ENCODE data around the gene SPO11.

The SPO11 gene

DNA sequence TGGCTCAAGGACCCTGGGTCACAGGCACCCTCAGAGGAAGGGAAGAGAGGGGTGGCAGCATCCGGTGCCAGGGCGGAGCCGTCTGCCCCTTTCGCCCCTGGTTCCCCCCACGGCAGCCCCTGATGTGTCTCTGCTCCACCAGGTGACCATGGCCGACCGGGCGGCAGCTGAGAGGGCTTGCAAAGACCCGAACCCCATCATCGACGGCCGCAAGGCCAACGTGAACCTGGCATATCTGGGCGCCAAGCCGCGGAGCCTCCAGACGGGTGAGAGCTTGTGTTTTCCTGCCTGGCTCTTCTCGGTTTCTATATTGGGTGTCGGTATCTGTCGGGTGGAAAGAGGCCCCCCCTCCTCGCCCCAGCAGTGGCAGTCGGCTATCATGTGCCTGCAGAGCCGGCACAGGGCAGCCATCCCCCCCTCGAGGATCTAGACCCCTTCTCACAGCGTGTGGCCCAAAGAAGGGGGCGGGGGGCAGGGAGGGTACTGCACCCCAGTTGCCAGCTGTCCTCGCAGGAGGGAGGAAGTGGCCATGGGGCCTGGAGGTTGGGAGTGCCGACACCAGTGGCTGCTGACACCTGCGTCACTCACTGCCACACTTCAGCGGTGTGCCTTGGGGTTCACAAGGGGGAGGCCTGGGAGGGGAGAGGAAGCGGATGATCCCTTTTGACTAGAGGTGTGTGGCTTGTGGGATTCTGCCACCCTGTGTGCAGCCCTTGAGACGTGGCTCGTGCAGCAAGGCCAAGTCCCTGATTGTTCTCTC is 63.1 kb downstream of the SPO11 start:
- DNase-seq: peak; percentile 29 to 54 (median 37)
